ENCODE data around the gene ETV3L.

DNA sequence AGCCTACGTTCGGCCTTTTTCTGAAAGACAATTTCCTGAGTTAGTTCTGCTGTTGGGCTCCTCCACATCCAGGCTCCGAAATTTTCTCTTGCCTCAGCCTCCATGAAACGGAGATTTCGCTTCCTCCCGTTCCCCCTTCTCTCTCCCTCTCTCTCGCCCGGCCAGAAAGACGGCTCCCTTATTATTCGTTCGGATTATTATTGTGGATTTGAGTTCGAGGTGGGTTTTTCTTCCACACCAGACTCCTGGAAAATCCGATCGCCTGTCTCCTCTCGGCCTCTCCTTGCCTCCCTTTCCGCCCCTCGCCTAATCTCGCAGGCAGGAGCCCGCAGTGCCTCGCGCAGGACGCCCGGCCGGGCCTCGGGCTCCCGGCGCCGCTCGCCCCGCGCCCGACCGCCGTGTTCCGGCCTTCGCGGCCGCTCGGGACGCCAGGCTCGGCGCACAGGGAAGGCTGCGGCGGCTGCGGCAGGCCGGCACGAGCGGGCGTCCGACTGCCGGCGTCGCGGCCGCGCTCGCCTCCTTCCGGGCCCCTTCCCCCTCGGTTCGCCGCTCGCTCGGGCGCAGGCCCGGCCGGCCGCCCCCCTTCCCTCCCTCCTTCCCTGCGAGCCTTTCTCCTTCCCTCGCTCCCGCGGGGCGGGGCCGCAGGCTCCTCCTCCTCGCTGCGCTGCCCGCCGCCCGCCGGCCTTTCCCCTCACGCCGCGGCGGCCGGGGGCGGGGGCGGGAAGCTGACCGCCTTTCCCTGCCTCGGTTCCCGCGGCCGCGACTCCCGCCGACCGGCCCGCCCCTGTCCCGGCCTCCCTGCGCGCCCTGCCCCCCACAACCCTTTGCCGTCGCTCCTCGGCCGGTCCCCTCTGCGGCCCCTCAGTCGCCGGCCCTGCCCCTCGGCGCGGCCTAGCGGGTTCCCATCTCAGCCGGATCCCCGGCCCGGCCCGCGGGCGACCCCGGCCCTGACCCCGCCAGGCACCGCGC is 54.1 kb downstream of the ETV3L start, which contains the start of gene ARHGEF11:
- TF ChIP-seq, protein P1, sequence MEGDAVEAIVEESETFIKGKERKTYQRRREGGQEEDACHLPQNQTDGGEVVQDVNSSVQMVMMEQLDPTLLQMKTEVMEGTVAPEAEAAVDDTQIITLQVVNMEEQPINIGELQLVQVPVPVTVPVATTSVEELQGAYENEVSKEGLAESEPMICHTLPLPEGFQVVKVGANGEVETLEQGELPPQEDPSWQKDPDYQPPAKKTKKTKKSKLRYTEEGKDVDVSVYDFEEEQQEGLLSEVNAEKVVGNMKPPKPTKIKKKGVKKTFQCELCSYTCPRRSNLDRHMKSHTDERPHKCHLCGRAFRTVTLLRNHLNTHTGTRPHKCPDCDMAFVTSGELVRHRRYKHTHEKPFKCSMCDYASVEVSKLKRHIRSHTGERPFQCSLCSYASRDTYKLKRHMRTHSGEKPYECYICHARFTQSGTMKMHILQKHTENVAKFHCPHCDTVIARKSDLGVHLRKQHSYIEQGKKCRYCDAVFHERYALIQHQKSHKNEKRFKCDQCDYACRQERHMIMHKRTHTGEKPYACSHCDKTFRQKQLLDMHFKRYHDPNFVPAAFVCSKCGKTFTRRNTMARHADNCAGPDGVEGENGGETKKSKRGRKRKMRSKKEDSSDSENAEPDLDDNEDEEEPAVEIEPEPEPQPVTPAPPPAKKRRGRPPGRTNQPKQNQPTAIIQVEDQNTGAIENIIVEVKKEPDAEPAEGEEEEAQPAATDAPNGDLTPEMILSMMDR (IDR thresholded peaks at IDR 0.05), result no peak
- TF ChIP-seq, protein P2, sequence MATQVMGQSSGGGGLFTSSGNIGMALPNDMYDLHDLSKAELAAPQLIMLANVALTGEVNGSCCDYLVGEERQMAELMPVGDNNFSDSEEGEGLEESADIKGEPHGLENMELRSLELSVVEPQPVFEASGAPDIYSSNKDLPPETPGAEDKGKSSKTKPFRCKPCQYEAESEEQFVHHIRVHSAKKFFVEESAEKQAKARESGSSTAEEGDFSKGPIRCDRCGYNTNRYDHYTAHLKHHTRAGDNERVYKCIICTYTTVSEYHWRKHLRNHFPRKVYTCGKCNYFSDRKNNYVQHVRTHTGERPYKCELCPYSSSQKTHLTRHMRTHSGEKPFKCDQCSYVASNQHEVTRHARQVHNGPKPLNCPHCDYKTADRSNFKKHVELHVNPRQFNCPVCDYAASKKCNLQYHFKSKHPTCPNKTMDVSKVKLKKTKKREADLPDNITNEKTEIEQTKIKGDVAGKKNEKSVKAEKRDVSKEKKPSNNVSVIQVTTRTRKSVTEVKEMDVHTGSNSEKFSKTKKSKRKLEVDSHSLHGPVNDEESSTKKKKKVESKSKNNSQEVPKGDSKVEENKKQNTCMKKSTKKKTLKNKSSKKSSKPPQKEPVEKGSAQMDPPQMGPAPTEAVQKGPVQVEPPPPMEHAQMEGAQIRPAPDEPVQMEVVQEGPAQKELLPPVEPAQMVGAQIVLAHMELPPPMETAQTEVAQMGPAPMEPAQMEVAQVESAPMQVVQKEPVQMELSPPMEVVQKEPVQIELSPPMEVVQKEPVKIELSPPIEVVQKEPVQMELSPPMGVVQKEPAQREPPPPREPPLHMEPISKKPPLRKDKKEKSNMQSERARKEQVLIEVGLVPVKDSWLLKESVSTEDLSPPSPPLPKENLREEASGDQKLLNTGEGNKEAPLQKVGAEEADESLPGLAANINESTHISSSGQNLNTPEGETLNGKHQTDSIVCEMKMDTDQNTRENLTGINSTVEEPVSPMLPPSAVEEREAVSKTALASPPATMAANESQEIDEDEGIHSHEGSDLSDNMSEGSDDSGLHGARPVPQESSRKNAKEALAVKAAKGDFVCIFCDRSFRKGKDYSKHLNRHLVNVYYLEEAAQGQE (IDR thresholded peaks at IDR 0.05; ENCODE audit: insufficient read depth in 1 of 2, low read depth in 2 of 2, low read length in 1 of 2), result no peak
- no peak; the same call in none of the 2 replicates for TF ChIP-seq POLR2AphosphoS5 (IDR thresholded peaks at IDR 0.05; ENCODE audit: low read depth, low read length)
